Osteocyte (in vitro differentiated cells): ENCODE results near the gene GRK2. TPM values are rescaled to one million over a fixed set of nuclear protein-coding genes. Genes with fewer than 3 reads are reported as not detected.

ENCODE experiments used
- DNase-seq: peaks from one replicate; pipeline ENCODE4 v3.0.0; 2021; ENCODE audit warnings: mixed read lengths; ENCODE audit not compliant: unreplicated experiment; ENCODE audit errors: extremely low spot score
- H3K27ac Mint-ChIP-seq: one replicate; pipeline ENCODE4 v1.8.0; 2021; ENCODE audit warnings: mild to moderate bottlenecking, mixed read lengths; ENCODE audit not compliant: unreplicated experiment
- H3K27me3 Mint-ChIP-seq: one replicate; pipeline ENCODE4 v1.8.0; 2021; ENCODE audit warnings: mixed read lengths; ENCODE audit not compliant: unreplicated experiment
- H3K36me3 Mint-ChIP-seq: one replicate; pipeline ENCODE4 v1.8.0; 2021; ENCODE audit warnings: mixed read lengths; ENCODE audit not compliant: unreplicated experiment
- H3K4me1 Mint-ChIP-seq: one replicate; pipeline ENCODE4 v1.8.0; 2021; ENCODE audit warnings: mixed read lengths; ENCODE audit not compliant: unreplicated experiment
- H3K4me3 Mint-ChIP-seq: one replicate; pipeline ENCODE4 v1.8.0; 2021; ENCODE audit warnings: mild to moderate bottlenecking, moderate library complexity, mixed read lengths; ENCODE audit not compliant: unreplicated experiment
- H3K9me3 Mint-ChIP-seq: one replicate; pipeline ENCODE4 v1.8.0; 2021; ENCODE audit warnings: mixed read lengths; ENCODE audit not compliant: unreplicated experiment
- total RNA-seq: library from RNA; stranded (reverse); gene quantifications from 2 replicates; pipeline ENCODE4 v1.2.1, GENCODE V29; 2021
- TF ChIP-seq, protein P1 (sequence below): fragments of 200-600 bp; sonication (generic); IDR thresholded peaks from 2 replicates; pipeline ENCODE4 v1.5.0; 2021; ENCODE audit warnings: antibody characterized with exemption, mild to moderate bottlenecking, moderate library complexity

Gene GRK2
- total RNA-seq, 1 donor from 2014 or later: 45.0 TPM

DNA sequence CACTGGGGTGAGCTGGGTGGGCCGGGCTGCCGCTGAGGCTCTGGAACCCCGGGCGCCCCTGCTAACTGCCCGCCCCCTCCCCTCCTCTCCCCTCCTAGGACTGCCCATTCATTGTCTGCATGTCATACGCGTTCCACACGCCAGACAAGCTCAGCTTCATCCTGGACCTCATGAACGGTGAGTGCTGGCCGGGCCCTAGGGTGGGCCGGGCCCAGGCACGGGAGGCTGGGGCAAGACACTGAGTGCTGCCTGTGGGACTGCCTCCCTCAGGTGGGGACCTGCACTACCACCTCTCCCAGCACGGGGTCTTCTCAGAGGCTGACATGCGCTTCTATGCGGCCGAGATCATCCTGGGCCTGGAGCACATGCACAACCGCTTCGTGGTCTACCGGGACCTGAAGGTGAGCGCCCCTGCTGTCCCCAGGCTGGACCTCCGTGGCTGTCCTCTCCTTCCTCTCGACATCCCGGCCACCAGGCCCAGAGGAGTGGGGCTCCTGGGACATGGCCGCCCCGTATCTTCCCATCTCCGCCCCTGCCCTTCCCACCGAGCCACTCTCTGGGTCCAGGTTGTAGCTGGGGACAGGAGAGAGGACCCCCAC, 15.4 kb downstream of the GRK2 start:
- Mint-ChIP-seq H3K4me1 (peaks cover 14% of the 10 kb centered on the region), H3K36me3 (peaks cover 11% of the 10 kb centered on the region), H3K27me3 (no peaks in the 10 kb centered on the region), H3K9me3 (no peaks in the 10 kb centered on the region), H3K27ac (no peak overlapping the region), H3K4me3 (no peak overlapping the region)
- TF ChIP-seq, protein P1, sequence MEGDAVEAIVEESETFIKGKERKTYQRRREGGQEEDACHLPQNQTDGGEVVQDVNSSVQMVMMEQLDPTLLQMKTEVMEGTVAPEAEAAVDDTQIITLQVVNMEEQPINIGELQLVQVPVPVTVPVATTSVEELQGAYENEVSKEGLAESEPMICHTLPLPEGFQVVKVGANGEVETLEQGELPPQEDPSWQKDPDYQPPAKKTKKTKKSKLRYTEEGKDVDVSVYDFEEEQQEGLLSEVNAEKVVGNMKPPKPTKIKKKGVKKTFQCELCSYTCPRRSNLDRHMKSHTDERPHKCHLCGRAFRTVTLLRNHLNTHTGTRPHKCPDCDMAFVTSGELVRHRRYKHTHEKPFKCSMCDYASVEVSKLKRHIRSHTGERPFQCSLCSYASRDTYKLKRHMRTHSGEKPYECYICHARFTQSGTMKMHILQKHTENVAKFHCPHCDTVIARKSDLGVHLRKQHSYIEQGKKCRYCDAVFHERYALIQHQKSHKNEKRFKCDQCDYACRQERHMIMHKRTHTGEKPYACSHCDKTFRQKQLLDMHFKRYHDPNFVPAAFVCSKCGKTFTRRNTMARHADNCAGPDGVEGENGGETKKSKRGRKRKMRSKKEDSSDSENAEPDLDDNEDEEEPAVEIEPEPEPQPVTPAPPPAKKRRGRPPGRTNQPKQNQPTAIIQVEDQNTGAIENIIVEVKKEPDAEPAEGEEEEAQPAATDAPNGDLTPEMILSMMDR: no peak
- DNase-seq: no peak

DNA sequence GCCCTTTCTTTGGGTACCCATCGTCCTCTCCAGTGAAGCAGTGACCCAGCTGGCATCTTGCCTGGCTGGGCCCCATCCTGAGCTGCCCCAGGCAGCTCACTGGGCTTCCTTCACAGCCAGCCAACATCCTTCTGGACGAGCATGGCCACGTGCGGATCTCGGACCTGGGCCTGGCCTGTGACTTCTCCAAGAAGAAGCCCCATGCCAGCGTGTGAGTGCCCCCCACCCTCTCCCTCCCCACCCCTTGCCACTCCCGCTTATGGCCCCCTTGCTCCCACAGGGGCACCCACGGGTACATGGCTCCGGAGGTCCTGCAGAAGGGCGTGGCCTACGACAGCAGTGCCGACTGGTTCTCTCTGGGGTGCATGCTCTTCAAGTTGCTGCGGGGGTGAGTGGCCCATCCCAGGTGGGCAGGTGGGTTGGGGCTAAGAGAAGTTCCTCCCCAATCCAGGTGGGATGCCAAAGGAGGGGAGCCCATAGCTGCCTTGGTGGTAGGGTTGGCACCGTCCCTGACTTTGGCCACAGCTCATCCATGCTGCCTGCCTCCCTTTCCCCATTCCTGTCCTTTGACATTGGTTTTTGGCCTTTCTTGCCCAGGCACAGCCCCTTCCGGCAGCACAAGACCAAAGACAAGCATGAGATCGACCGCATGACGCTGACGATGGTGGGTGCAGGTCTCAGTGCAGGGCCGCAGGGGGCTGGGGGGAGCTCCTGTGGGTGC, 16.0 kb downstream of the GRK2 start:
- Mint-ChIP-seq H3K4me3 (no peak overlapping the region), H3K36me3 (peaks cover 11% of the 10 kb centered on the region), H3K9me3 (no peaks in the 10 kb centered on the region), H3K4me1 (peaks cover 10% of the 10 kb centered on the region), H3K27me3 (no peaks in the 10 kb centered on the region), H3K27ac (no peak overlapping the region)
- TF ChIP-seq, protein P1: no peak
- no peak for DNase-seq

DNA sequence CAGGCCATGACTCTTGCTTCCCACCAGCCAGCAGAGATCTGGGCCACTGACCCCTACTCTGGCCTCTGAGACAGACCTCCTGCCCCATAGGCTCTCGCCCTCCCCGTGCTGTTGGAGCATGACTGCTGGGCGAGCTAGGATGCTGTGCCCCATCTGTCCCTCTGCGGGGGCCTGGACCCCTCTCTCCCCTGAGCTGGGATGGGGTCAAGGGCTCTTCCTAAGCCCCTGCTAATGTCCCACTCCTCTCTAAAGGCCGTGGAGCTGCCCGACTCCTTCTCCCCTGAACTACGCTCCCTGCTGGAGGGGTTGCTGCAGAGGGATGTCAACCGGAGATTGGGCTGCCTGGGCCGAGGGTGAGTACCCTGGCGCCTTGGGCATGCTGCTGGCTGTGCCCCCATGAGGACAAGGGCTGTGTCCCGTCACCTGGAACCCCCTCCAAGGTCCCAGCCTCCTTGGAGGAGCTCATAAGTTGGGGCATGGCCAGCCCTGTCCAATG, 16.7 kb downstream of the GRK2 start:
- Mint-ChIP-seq H3K36me3 (peaks cover 11% of the 10 kb centered on the region), H3K4me3 (no peak overlapping the region), H3K9me3 (no peaks in the 10 kb centered on the region), H3K27me3 (no peaks in the 10 kb centered on the region), H3K27ac (no peak overlapping the region), H3K4me1 (peaks cover 10% of the 10 kb centered on the region)
- no peak for DNase-seq
- TF ChIP-seq, protein P1: no peak

DNA sequence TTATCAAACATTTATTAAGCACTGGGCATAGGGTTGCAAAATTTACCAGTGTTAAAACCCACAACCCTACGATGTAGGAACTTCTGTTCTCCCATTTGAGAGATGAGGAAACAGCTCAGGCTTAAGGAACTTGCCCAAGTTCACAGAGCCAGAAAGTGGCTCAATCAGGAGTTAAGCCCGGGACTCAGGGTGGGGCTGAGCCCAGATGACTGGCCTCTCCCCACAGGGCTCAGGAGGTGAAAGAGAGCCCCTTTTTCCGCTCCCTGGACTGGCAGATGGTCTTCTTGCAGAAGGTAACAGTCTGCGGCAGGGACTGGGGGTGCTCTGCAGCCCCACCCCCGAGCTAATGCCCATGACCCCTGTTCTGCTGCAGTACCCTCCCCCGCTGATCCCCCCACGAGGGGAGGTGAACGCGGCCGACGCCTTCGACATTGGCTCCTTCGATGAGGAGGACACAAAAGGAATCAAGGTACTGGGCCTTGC, 17.2 kb downstream of the GRK2 start:
- Mint-ChIP-seq H3K27ac (no peak overlapping the region), H3K36me3 (peaks cover 11% of the 10 kb centered on the region), H3K4me3 (no peak overlapping the region), H3K27me3 (no peaks in the 10 kb centered on the region), H3K9me3 (no peaks in the 10 kb centered on the region), H3K4me1 (peaks cover 13% of the 10 kb centered on the region)
- TF ChIP-seq, protein P1: no peak
- DNase-seq: no peak

DNA sequence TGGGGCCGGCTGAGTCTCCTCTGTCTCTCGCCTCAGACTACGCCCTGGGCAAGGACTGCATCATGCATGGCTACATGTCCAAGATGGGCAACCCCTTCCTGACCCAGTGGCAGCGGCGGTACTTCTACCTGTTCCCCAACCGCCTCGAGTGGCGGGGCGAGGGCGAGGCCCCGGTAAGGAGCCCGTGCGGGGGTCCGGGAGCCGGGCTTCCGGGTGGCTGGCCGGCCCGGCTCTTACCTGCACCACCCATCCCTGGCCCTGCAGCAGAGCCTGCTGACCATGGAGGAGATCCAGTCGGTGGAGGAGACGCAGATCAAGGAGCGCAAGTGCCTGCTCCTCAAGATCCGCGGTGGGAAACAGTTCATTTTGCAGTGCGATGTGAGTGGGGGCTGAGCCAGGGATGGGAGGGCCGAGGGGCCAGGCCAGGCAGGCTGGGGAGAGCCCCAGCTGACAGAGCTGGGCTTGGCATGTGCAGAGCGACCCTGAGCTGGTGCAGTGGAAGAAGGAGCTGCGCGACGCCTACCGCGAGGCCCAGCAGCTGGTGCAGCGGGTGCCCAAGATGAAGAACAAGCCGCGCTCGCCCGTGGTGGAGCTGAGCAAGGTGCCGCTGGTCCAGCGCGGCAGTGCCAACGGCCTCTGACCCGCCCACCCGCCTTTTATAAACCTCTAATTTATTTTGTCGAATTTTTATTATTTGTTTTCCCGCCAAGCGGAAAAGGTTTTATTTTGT, 18.7 kb downstream of the GRK2 start:
- H3K4me3 Mint-ChIP-seq: no peak overlapping the region
- no peaks in the 10 kb centered on the region for H3K27me3 Mint-ChIP-seq
- H3K4me1 Mint-ChIP-seq: peaks cover 17% of the 10 kb centered on the region
- H3K36me3 Mint-ChIP-seq: peaks cover 5% of the 10 kb centered on the region
- H3K27ac Mint-ChIP-seq: no peak overlapping the region
- H3K9me3 Mint-ChIP-seq: no peaks in the 10 kb centered on the region
- TF ChIP-seq, protein P1: no peak
- no peak for DNase-seq
